ENCODE measurements around the gene CYP17A1.
A peak's percentile ranks its signal among the peaks of the same experiment; 100 is the strongest.

CYP17A1 gene

GRCh38 chr10:102795453-102796406 lies 41.5 kb downstream of the CYP17A1 start:
- Histone ChIP-seq H3K27me3 (ENCODE audit: control insufficient read depth, insufficient read depth, low read length) (no peaks in the 10 kb centered on the region), H3K4me2 (ENCODE audit: low read length) (peak overlapping the region; percentile 18), H3K4me1 (peaks cover 26% of the 10 kb centered on the region), H3K79me2 (peaks cover 63% of the 10 kb centered on the region), H3K9ac (no peak overlapping the region), H3K4me3 (ENCODE audit: low read depth, low read length) (no peak overlapping the region), H3K27ac (peak overlapping the region; percentile 70), H2AFZ (no peak overlapping the region), H3K9me3 (ENCODE audit: control insufficient read depth, low read length) (no peaks in the 10 kb centered on the region), H3K36me3 (ENCODE audit: control insufficient read depth, insufficient read depth, low read length) (no peaks in the 10 kb centered on the region)
- TF ChIP-seq CTCF (IDR thresholded peaks at IDR 0.05) = no peak

- H3K4me1 ChIP-seq = peaks cover 30% of the 10 kb centered on the region
Observed at GRCh38 chr10:102791754-102792395, 45.3 kb downstream of the CYP17A1 start.

GRCh38 chr10:102785818-102786217 lies 51.4 kb downstream of the CYP17A1 start:
- Histone ChIP-seq H3K9me3 (ENCODE audit: control insufficient read depth, low read length) (no peaks in the 10 kb centered on the region), H3K9ac (no peak overlapping the region), H3K27ac (peak overlapping the region; percentile 61), H3K4me3 (ENCODE audit: low read depth, low read length) (no peak overlapping the region), H3K79me2 (peaks cover 55% of the 10 kb centered on the region), H3K27me3 (ENCODE audit: control insufficient read depth, insufficient read depth, low read length) (no peaks in the 10 kb centered on the region), H3K4me2 (ENCODE audit: low read length) (no peak overlapping the region), H3K4me1 (peaks cover 29% of the 10 kb centered on the region), H3K36me3 (ENCODE audit: control insufficient read depth, insufficient read depth, low read length) (no peaks in the 10 kb centered on the region), H2AFZ (no peak overlapping the region)
- TF ChIP-seq CTCF (IDR thresholded peaks at IDR 0.05) = no peak

More at GRCh38 chr10:102791754-102792395, 45.3 kb downstream of the CYP17A1 start:
- Histone ChIP-seq H3K4me2 (ENCODE audit: low read length) (peak overlapping the region; percentile 45), H3K4me3 (ENCODE audit: low read depth, low read length) (no peak overlapping the region), H3K9ac (no peak overlapping the region), H3K27ac (peak overlapping the region; percentile 13), H3K36me3 (ENCODE audit: control insufficient read depth, insufficient read depth, low read length) (no peaks in the 10 kb centered on the region), H3K9me3 (ENCODE audit: control insufficient read depth, low read length) (no peaks in the 10 kb centered on the region), H3K79me2 (peaks cover 50% of the 10 kb centered on the region), H2AFZ (no peak overlapping the region), H3K27me3 (ENCODE audit: control insufficient read depth, insufficient read depth, low read length) (no peaks in the 10 kb centered on the region)
- TF ChIP-seq CTCF (IDR thresholded peaks at IDR 0.05) = no peak

- Histone ChIP-seq H3K79me2 (peaks cover 55% of the 10 kb centered on the region), H3K4me2 (ENCODE audit: low read length) (no peak overlapping the region), H2AFZ (no peak overlapping the region), H3K27me3 (ENCODE audit: control insufficient read depth, insufficient read depth, low read length) (no peaks in the 10 kb centered on the region), H3K4me1 (peaks cover 44% of the 10 kb centered on the region), H3K36me3 (ENCODE audit: control insufficient read depth, insufficient read depth, low read length) (no peaks in the 10 kb centered on the region), H3K27ac (peak overlapping the region; percentile 83), H3K4me3 (ENCODE audit: low read depth, low read length) (no peak overlapping the region), H3K9me3 (ENCODE audit: control insufficient read depth, low read length) (no peaks in the 10 kb centered on the region), H3K9ac (no peak overlapping the region)
- no peak for TF ChIP-seq CTCF (IDR thresholded peaks at IDR 0.05)
Observed at GRCh38 chr10:102783568-102783967, 53.6 kb downstream of the CYP17A1 start.
